HEK293 (cell line): ENCODE measurements around the gene TTYH2.

ENCODE experiments used
- GFI1B ChIP-seq: fragments of 450-650 bp; formaldehyde crosslinking; IDR thresholded peaks from 2 replicates; pipeline ENCODE4 v1.5.1; 2016; ENCODE audit warnings: missing biosample characterization, missing genetic modification characterization
- PRDM10 ChIP-seq: fragments of 450-650 bp; formaldehyde crosslinking; IDR thresholded peaks from 2 replicates; pipeline ENCODE4 v1.5.1; 2016; ENCODE audit warnings: missing biosample characterization, missing genetic modification characterization
- SP2 ChIP-seq: fragments of 450-650 bp; formaldehyde crosslinking; IDR thresholded peaks from 2 replicates; pipeline ENCODE4 v1.5.1; 2016; ENCODE audit warnings: missing biosample characterization, missing genetic modification characterization
- ZNF184 ChIP-seq: fragments of 450-650 bp; IDR thresholded peaks from 2 replicates; pipeline ENCODE4 v1.5.1; 2018; ENCODE audit warnings: missing biosample characterization, mild to moderate bottlenecking, missing genetic modification characterization
- ZNF366 ChIP-seq: fragments of 450-650 bp; formaldehyde crosslinking; conservative IDR thresholded peaks from 2 replicates; pipeline ENCODE4 v1.5.1; 2016; ENCODE audit warnings: missing biosample characterization, missing genetic modification characterization
- TF ChIP-seq, protein P1 (sequence below): fragments of 450-650 bp; formaldehyde crosslinking; IDR thresholded peaks from 2 replicates; pipeline ENCODE4 v1.5.1; 2016; ENCODE audit warnings: missing biosample characterization, missing genetic modification characterization
- TF ChIP-seq, protein P2 (sequence below): fragments of 450-650 bp; formaldehyde crosslinking; IDR thresholded peaks from 2 replicates; pipeline ENCODE4 v1.5.1; 2016; ENCODE audit warnings: missing biosample characterization, missing genetic modification characterization, borderline replicate concordance

- TF ChIP-seq SP2 (tag by site-specific recombination): no peak
- no peak for TF ChIP-seq ZNF184 (tag by site-specific recombination)
- TF ChIP-seq ZNF366: no peak
- no peak for TF ChIP-seq PRDM10 (tag by site-specific recombination)
- TF ChIP-seq GFI1B (tag by site-specific recombination): no peak
- TF ChIP-seq, protein P1, sequence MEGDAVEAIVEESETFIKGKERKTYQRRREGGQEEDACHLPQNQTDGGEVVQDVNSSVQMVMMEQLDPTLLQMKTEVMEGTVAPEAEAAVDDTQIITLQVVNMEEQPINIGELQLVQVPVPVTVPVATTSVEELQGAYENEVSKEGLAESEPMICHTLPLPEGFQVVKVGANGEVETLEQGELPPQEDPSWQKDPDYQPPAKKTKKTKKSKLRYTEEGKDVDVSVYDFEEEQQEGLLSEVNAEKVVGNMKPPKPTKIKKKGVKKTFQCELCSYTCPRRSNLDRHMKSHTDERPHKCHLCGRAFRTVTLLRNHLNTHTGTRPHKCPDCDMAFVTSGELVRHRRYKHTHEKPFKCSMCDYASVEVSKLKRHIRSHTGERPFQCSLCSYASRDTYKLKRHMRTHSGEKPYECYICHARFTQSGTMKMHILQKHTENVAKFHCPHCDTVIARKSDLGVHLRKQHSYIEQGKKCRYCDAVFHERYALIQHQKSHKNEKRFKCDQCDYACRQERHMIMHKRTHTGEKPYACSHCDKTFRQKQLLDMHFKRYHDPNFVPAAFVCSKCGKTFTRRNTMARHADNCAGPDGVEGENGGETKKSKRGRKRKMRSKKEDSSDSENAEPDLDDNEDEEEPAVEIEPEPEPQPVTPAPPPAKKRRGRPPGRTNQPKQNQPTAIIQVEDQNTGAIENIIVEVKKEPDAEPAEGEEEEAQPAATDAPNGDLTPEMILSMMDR (tag by site-specific recombination): no peak
- TF ChIP-seq, protein P2, sequence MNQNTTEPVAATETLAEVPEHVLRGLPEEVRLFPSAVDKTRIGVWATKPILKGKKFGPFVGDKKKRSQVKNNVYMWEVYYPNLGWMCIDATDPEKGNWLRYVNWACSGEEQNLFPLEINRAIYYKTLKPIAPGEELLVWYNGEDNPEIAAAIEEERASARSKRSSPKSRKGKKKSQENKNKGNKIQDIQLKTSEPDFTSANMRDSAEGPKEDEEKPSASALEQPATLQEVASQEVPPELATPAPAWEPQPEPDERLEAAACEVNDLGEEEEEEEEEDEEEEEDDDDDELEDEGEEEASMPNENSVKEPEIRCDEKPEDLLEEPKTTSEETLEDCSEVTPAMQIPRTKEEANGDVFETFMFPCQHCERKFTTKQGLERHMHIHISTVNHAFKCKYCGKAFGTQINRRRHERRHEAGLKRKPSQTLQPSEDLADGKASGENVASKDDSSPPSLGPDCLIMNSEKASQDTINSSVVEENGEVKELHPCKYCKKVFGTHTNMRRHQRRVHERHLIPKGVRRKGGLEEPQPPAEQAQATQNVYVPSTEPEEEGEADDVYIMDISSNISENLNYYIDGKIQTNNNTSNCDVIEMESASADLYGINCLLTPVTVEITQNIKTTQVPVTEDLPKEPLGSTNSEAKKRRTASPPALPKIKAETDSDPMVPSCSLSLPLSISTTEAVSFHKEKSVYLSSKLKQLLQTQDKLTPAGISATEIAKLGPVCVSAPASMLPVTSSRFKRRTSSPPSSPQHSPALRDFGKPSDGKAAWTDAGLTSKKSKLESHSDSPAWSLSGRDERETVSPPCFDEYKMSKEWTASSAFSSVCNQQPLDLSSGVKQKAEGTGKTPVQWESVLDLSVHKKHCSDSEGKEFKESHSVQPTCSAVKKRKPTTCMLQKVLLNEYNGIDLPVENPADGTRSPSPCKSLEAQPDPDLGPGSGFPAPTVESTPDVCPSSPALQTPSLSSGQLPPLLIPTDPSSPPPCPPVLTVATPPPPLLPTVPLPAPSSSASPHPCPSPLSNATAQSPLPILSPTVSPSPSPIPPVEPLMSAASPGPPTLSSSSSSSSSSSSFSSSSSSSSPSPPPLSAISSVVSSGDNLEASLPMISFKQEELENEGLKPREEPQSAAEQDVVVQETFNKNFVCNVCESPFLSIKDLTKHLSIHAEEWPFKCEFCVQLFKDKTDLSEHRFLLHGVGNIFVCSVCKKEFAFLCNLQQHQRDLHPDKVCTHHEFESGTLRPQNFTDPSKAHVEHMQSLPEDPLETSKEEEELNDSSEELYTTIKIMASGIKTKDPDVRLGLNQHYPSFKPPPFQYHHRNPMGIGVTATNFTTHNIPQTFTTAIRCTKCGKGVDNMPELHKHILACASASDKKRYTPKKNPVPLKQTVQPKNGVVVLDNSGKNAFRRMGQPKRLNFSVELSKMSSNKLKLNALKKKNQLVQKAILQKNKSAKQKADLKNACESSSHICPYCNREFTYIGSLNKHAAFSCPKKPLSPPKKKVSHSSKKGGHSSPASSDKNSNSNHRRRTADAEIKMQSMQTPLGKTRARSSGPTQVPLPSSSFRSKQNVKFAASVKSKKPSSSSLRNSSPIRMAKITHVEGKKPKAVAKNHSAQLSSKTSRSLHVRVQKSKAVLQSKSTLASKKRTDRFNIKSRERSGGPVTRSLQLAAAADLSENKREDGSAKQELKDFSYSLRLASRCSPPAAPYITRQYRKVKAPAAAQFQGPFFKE (tag by site-specific recombination): no peak
These were observed 4.5 kb downstream of the TTYH2 start for GRCh38 chr17:74217888-74218287.
